Lower lobe of right lung (tissue), 2 donors: ENCODE results near the gene BCL11A. TPM values are rescaled to one million over a fixed set of nuclear protein-coding genes. Genes with fewer than 3 reads are reported as not detected.

ENCODE experiments used
- ATAC-seq, 2 donors: fragments of 200-7000 bp; cut with Tn5 transposase; one replicate each; pipeline ENCODE4 v1.9.1; 2020 to 2022; ENCODE audit warnings: mild to moderate bottlenecking in 2 of 2, moderate library complexity in 2 of 2
- DNase-seq: peaks from one replicate; pipeline ENCODE4 v3.0.0-alpha.2; 2020
- H3K27ac ChIP-seq: fragments of 200-600 bp; one replicate; pipeline ENCODE4 v1.8.0; 2022
- H3K27me3 ChIP-seq: fragments of 200-600 bp; one replicate; pipeline ENCODE4 v1.8.0; 2022; ENCODE audit warnings: low read depth
- H3K36me3 ChIP-seq: fragments of 200-600 bp; one replicate; pipeline ENCODE4 v1.8.0; 2022; ENCODE audit warnings: mild to moderate bottlenecking
- H3K4me1 ChIP-seq: fragments of 200-600 bp; one replicate; pipeline ENCODE4 v1.8.0; 2022
- H3K4me3 ChIP-seq: fragments of 200-600 bp; one replicate; pipeline ENCODE4 v1.8.0; 2022; ENCODE audit warnings: mild to moderate bottlenecking
- H3K9me3 ChIP-seq: fragments of 200-600 bp; one replicate; pipeline ENCODE4 v1.8.0; 2022
- intact Hi-C: fragments of 100-400 bp; cut with DNase I; formaldehyde crosslinking; loops from one replicate; pipeline ENCODE4 v1.11.0; 2022
- total RNA-seq: library from RNA; stranded (reverse); fragmentation: NEBNext Ultra II Directional; extraction: Animal tissue kit (Norgen Biotek cat#: 25700); gene quantifications from one replicate; pipeline ENCODE4 v1.2.1, GENCODE V29; 2021
- TF ChIP-seq, protein P1 (sequence below): fragments of 200-600 bp; IDR thresholded peaks from one replicate; pipeline ENCODE4 v1.8.0; 2022; ENCODE audit warnings: antibody characterized with exemption, mild to moderate bottlenecking
- donor health status: DM: no; HTN: yes; CAD: no; lungs with severe emphysema.

Gene BCL11A
- total RNA-seq, 1 donor from 2014 or later = 9.7 TPM

GRCh38 chr2:60510713-60511112 lies 42.7 kb downstream of the BCL11A start:
- TF ChIP-seq, protein P1, sequence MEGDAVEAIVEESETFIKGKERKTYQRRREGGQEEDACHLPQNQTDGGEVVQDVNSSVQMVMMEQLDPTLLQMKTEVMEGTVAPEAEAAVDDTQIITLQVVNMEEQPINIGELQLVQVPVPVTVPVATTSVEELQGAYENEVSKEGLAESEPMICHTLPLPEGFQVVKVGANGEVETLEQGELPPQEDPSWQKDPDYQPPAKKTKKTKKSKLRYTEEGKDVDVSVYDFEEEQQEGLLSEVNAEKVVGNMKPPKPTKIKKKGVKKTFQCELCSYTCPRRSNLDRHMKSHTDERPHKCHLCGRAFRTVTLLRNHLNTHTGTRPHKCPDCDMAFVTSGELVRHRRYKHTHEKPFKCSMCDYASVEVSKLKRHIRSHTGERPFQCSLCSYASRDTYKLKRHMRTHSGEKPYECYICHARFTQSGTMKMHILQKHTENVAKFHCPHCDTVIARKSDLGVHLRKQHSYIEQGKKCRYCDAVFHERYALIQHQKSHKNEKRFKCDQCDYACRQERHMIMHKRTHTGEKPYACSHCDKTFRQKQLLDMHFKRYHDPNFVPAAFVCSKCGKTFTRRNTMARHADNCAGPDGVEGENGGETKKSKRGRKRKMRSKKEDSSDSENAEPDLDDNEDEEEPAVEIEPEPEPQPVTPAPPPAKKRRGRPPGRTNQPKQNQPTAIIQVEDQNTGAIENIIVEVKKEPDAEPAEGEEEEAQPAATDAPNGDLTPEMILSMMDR = no peak
- intact Hi-C loops = no loop called here
- Histone ChIP-seq H3K27me3 (no peaks in the 10 kb centered on the region), H3K4me1 (no peaks in the 10 kb centered on the region), H3K4me3 (no peak overlapping the region), H3K36me3 (no peaks in the 10 kb centered on the region), H3K27ac (no peak overlapping the region), H3K9me3 (no peaks in the 10 kb centered on the region)
- DNase-seq (no peak), ATAC-seq (no peak)

DNA sequence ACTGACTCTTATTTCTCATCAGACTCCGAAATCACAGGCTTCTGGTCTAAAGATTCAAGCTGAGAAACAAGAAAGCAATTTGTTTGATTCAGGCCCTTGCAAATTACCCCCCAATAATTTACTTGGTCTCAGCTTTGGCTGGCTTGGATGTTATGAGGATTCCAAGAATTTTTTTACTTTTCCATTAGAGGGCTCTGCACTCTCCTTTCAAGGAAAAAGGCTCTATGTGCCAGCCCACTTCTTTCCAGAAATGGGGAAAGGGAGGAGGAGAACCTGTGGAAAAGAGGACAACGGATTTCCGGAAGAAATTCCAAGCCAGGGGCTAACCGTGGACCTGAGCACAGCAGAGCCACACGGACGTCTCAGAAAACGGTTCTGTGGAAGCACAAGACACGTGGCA lies 44.4 kb downstream of the BCL11A start:
- Histone ChIP-seq H3K4me3 (no peak overlapping the region), H3K4me1 (no peaks in the 10 kb centered on the region), H3K9me3 (no peaks in the 10 kb centered on the region), H3K27ac (no peak overlapping the region), H3K36me3 (no peaks in the 10 kb centered on the region), H3K27me3 (no peaks in the 10 kb centered on the region)
- DNase-seq = no peak
- ATAC-seq = no peak
- TF ChIP-seq, protein P1 = no peak
- intact Hi-C loops = no loop called here

- ATAC-seq = no peak
- TF ChIP-seq, protein P1 = no peak
- H3K27ac ChIP-seq = no peak overlapping the region
- H3K4me3 ChIP-seq = no peak overlapping the region
- no peaks in the 10 kb centered on the region for H3K4me1 ChIP-seq
- H3K9me3 ChIP-seq = no peaks in the 10 kb centered on the region
- no peaks in the 10 kb centered on the region for H3K36me3 ChIP-seq
- intact Hi-C loops = no loop called here
- H3K27me3 ChIP-seq = no peaks in the 10 kb centered on the region
- DNase-seq = no peak
Observed at GRCh38 chr2:60508339-60508917, 45.0 kb downstream of the BCL11A start.

DNA sequence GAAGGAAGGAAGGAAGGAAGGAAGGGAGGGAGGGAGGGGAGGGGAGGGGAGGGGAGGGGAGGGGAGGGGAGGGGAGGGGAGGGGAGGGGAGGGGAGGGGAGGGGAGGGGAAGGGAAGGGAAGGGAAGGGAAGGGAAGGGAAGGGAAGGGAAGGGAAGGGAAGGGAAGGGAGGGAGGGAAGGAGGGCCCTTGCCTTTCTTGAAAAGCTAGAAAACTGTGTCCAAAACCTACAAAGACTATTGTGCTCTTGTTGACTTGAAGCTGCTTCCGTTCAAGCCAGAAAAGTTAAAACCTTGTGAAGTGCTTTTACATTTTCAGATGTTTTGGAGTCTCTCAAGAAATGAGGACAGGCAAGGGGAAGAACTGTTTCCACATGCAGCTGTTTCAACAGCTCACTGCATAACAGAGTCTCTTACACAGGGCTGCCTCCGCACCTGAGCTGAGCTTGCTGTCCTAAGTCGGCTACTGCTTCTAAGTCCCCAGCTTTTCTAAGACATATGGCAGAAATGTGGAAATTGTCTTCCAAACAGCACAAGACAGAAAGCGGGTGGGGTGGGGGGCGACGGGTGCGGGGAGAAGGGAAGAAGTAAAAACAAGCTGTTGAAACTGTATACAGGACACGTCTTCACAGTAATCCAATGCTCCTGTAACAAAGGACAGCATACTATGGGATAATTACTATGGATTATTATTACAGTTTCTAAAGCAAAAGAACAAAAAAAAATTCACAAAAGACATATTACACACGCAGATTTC lies 46.1 kb downstream of the BCL11A start:
- Histone ChIP-seq H3K36me3 (no peaks in the 10 kb centered on the region), H3K9me3 (no peaks in the 10 kb centered on the region), H3K27me3 (no peaks in the 10 kb centered on the region), H3K4me3 (no peak overlapping the region), H3K4me1 (no peaks in the 10 kb centered on the region), H3K27ac (no peak overlapping the region)
- intact Hi-C loops = no loop called here
- DNase-seq (no peak), ATAC-seq (peak in 1 of 2 donors; percentile 55)
- TF ChIP-seq, protein P1 = no peak

GRCh38 chr2:60505880-60506260 lies 47.6 kb downstream of the BCL11A start:
- no peaks in the 10 kb centered on the region for H3K9me3 ChIP-seq
- H3K27me3 ChIP-seq = no peaks in the 10 kb centered on the region
- DNase-seq = no peak
- intact Hi-C loops = no loop called here
- H3K4me3 ChIP-seq = no peak overlapping the region
- ATAC-seq = no peak
- TF ChIP-seq, protein P1 = no peak
- no peaks in the 10 kb centered on the region for H3K36me3 ChIP-seq
- no peak overlapping the region for H3K27ac ChIP-seq
- H3K4me1 ChIP-seq = no peaks in the 10 kb centered on the region
